ENCODE results near the gene DRC1.
A peak's percentile ranks its signal among the peaks of the same experiment; 100 is the strongest.
"Not testable (repeated sequence)": the region's sequence is repeated elsewhere in the genome, so short reads cannot be mapped to it uniquely, and the experiment has no call there.

The DRC1 gene

DNA sequence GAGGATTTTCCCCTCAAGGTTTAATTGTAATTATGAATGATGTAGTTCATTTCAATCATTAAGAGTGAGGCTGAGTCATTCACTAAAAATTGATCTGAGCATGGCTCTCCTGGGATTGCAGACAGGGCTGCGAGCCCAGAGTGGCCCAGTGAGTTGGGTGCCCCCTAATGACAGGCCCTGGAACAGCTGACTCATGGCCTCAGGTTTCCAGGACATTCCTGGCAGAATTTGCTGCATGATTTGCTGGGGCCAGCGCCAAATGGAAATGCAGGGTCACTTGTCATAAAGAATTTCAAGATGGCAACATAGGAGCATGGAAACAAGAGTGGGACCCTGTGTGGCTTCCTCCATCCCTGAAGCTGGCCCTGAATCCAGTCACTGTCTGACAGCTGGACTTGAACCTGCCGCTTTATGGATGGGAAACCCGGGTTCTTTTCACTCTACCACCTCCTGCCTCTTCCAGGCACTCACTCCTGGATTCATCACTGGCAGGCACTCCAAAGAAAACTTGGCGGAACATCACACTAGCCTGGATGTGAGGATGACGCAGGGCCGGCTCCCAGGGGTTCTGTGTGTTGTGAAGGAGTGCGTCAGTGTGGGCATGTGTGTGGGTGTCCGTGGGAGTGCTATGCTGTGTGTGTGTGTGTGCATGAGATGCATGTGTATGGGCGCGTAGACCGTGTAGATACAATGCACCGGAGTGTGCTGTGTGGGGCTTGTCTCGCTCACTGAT is 61.0 kb downstream of the DRC1 start:
- no peak overlapping the region for H3K4me3 ChIP-seq (ENCODE audit: low read length)
- DNase-seq (ENCODE audit: low read depth) = peak; percentile 35
- TF ChIP-seq, protein P1, sequence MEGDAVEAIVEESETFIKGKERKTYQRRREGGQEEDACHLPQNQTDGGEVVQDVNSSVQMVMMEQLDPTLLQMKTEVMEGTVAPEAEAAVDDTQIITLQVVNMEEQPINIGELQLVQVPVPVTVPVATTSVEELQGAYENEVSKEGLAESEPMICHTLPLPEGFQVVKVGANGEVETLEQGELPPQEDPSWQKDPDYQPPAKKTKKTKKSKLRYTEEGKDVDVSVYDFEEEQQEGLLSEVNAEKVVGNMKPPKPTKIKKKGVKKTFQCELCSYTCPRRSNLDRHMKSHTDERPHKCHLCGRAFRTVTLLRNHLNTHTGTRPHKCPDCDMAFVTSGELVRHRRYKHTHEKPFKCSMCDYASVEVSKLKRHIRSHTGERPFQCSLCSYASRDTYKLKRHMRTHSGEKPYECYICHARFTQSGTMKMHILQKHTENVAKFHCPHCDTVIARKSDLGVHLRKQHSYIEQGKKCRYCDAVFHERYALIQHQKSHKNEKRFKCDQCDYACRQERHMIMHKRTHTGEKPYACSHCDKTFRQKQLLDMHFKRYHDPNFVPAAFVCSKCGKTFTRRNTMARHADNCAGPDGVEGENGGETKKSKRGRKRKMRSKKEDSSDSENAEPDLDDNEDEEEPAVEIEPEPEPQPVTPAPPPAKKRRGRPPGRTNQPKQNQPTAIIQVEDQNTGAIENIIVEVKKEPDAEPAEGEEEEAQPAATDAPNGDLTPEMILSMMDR (conservative IDR thresholded peaks at IDR 0.05; ENCODE audit: low read depth, low read length) = peak; percentile 85

DNA sequence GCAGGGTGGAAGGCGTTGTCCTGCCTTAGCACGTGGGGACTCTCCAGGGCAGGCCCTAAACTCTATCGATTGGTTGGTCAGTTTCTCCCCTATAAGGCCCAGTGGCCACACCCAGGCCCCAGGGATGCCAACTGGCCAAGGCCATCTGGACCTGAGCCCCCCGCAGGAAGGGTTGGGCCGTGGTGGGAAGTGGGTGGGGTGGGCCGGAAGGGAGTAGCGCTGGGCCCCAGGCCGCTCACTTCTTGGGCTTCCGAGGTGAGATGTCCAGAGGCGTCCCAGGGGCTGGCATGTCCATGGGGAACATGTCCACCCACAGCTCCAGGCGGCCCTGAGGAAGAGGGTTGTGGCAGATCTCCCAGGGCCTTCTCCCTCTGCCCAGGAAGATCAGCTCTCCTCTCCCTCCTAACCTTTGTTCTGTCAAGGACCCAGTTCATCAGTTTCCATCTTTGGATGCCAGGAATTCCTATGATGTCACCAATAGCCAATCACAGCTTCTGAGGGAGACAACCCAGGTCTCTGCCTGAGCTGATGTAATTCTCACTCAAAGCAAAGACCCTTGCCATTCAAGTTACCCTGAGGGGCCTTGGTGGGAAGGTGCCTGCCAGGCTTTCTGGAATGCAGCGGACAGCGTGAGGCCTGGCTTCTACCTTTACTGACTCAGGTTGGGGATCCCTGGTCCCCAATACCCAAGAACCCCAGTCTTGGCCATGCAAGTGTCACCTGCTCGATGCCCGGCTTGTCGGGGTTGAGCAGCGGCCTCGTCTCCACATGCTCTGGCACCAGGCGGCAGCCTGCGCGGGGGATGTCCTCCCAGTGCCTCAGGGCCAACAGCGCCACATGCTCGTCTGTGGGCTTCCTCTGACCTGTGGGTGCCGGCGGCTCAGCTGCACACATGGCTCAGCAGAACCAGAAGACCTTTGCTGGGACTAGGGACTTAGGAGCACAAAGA is 61.8 kb downstream of the DRC1 start:
- no peak overlapping the region for H3K4me3 ChIP-seq (ENCODE audit: low read length)
- DNase-seq (ENCODE audit: low read depth) = no peak
- TF ChIP-seq, protein P1 (conservative IDR thresholded peaks at IDR 0.05; ENCODE audit: low read depth, low read length) = no peak

DNA sequence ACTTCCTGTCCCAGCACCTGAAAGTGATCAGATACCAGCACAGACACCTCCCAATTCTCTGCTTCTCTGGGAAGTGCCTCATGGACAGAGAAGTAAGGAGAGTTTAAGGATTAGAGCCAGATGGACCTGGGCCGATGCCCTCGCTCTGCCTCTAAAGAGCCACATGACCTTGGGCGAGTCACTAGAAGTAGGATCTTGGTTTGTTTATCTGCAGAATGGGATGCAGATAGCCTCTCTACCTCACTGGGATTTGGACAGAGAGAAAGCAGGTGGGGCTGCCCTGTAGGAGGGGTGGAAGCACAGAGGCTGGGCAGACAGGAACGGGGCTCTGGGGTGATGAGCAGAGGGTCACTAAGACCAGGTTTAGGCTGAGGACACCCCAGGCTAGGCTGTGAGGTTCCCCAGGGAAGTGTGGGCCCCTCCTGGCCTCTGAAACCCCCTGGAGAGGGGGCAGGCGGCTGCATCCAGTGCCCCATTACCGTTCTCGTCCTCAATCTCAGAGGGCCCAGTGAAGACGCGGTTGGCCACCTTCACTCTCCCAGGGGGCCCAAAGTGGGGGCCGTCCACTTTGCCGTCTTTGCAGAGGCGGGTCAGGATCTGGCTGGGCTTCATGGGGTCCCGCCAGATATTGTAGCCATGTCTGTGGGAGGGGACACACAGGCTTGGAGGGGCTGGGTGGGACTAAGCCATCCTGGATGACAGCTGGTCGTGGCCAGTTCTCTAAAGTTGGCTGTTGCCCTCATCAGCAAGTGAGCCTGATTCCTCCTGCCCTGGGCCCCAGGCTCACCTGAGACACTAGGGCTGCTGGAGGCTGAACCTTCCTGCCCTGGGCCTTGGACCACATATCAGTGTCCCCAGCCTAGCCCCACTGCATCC is 62.9 kb downstream of the DRC1 start:
- no peak for DNase-seq (ENCODE audit: low read depth)
- no peak overlapping the region for H3K4me3 ChIP-seq (ENCODE audit: low read length)
- TF ChIP-seq, protein P1 (conservative IDR thresholded peaks at IDR 0.05; ENCODE audit: low read depth, low read length) = no peak

DNA sequence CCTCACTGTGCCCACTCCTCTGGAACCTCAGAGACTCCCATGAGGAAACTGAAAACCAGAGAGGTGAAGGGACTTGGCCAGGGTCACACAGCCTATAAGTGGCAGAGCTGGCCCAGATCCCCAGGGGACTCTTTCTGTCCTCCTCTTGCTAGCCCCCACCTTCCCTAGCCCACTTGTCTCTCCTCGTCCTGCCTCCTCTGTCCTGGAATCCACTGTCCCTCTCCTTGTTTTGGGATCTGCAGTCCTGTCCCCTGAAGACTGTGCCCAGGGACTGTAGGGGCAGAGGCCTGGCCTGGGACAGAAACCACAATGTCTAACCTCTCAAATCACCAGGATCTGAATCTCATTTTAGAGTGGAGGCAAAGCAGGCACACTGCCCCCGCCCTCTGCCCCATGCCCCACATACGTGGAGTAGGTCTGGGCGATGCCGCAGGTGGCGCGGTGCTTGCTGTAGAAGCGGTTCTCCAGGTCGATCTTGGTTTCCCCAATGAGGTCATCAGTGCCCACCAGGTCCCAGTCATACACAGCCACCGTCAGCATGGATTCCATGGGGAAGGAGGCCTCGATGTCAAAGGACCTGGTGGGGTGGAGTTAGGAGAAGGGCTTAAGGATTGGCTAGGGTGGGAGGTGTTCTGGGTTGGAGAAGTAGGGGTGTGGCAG is 63.7 kb downstream of the DRC1 start:
- H3K4me3 ChIP-seq (ENCODE audit: low read length) = no peak overlapping the region
- TF ChIP-seq, protein P1 (conservative IDR thresholded peaks at IDR 0.05; ENCODE audit: low read depth, low read length) = no peak
- no peak for DNase-seq (ENCODE audit: low read depth)

DNA sequence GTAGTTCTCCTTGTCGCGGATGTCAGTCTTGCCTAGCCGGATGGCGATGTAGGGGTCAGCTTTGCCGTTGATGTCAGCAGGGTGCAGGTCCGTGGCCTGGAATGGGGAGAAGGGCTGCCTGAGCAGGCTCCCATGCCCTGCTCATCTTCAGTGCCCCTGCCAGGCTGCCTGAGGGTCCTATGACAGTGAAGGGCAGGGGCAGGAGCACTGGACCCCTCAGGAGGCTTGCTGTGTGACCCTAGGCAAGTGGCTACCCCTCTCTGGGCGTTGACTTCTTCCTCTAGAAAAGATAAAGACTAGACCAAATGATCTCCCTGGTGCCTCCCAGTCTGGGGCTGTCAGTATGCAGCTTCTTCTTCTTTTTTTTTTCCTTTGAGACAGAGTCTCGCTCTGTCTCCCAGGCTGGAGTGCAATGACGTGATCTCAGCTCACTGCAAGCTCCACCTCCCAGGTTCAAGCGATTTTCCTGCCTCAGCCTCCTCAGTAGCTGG is 64.3 kb downstream of the DRC1 start:
- DNase-seq (ENCODE audit: low read depth) = no peak
- no peak overlapping the region for H3K4me3 ChIP-seq (ENCODE audit: low read length)
- TF ChIP-seq, protein P1 (conservative IDR thresholded peaks at IDR 0.05; ENCODE audit: low read depth, low read length) = no peak

DNA sequence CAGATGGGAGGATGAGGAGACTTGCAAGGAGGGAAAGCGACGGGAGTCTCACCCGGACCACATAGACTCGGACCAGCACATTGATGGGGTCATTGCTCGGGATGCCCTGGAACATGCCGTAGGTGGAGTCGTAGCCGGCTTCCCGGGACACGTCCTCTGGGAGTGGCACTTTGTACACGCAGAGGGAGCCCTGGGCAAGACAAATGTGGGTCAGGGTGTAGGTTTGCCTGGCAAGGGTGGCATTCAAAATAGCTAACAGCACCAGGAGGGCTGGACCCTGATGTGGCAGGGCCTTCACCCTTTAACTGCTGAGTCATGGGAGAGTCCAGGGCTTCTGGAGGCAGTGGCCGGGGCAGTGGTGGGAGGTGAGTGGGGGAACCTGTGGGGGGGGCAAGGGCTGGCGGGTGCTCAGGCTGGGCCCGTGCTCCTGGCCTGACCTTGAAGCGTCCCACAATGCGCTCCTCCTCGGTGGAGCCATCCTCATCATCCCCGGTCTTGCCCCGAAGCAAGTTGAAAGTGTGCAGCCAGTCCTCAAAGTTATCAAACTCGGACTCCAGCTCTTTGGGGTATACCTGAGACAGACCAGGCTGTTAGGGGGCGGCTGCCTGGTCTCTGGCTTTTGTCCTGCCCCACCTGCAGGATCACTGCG is 65.1 kb downstream of the DRC1 start:
- DNase-seq (ENCODE audit: low read depth) = no peak
- no peak overlapping the region for H3K4me3 ChIP-seq (ENCODE audit: low read length)
- TF ChIP-seq, protein P1 (conservative IDR thresholded peaks at IDR 0.05; ENCODE audit: low read depth, low read length) = no peak

DNA sequence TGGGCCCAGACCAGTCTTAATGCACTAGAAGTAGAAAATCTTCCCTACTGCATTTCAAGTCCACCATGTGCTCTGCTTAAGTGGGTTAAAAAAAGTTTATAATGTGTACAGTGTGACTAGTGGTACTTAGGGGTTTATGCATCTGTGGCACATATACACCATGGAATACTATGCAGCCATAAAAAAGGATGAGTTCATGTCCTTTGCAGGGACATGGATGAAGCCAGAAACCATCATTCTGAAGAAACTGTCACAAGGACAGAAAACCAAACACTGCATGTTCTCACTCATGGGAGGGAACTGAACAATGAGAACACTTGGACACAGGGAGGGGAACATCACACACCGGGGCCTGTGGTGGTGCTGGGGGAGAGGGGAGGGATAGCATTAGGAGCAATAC is 66.8 kb downstream of the DRC1 start:
- DNase-seq (ENCODE audit: low read depth); H3K4me3 ChIP-seq (ENCODE audit: low read length): not testable (repeated sequence)

All from retinal pigment epithelial cell (primary cell).